WTC11 (cell line): ENCODE results near the gene GRAP2.

Experiments
- TF ChIP-seq, protein P1 (sequence below): fragments of 200-600 bp; IDR thresholded peaks from 2 replicates; pipeline ENCODE4 v1.8.0; 2022; ENCODE audit warnings: antibody characterized with exemption
- TF ChIP-seq, protein P2 (sequence below): sonication (generic); formaldehyde crosslinking; IDR thresholded peaks from 2 replicates; pipeline ENCODE4 v1.8.0; 2022; ENCODE audit warnings: mild to moderate bottlenecking, missing genetic modification reagents

DNA sequence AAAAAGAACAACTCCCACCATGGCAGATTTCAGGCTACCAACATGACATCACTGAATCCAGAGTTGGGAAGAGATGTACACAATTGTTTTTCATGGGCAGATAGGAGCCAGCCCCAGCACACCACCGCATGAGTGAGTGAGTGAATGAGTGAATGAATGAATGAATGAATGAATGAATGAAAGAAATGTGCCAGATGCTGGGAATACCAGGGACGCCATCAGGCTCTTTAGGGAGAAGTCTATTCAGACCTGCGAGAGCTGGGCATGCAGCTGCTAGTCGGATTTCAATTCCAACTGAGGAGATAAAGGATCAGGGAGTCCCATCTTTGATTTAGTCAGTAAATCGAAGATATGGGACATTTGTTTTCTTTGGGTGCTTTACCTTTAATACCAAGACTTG is 78.6 kb downstream of the GRAP2 start:
- TF ChIP-seq, protein P1, sequence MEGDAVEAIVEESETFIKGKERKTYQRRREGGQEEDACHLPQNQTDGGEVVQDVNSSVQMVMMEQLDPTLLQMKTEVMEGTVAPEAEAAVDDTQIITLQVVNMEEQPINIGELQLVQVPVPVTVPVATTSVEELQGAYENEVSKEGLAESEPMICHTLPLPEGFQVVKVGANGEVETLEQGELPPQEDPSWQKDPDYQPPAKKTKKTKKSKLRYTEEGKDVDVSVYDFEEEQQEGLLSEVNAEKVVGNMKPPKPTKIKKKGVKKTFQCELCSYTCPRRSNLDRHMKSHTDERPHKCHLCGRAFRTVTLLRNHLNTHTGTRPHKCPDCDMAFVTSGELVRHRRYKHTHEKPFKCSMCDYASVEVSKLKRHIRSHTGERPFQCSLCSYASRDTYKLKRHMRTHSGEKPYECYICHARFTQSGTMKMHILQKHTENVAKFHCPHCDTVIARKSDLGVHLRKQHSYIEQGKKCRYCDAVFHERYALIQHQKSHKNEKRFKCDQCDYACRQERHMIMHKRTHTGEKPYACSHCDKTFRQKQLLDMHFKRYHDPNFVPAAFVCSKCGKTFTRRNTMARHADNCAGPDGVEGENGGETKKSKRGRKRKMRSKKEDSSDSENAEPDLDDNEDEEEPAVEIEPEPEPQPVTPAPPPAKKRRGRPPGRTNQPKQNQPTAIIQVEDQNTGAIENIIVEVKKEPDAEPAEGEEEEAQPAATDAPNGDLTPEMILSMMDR, result no peak
- TF ChIP-seq, protein P2, sequence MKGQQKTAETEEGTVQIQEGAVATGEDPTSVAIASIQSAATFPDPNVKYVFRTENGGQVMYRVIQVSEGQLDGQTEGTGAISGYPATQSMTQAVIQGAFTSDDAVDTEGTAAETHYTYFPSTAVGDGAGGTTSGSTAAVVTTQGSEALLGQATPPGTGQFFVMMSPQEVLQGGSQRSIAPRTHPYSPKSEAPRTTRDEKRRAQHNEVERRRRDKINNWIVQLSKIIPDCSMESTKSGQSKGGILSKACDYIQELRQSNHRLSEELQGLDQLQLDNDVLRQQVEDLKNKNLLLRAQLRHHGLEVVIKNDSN (CRISPR knock-in tag), result no peak
